ENCODE results near the gene LSAMP.
"Not testable (repeated sequence)": the region's sequence is repeated elsewhere in the genome, so short reads cannot be mapped to it uniquely, and the experiment has no call there.

LSAMP gene

GRCh38 chr3:116242825-116243224 lies 202.5 kb downstream of the LSAMP start:
- no peak for DNase-seq (ENCODE audit: low read depth in 3 of 3, low spot score in 1 of 3)

GRCh38 chr3:116241677-116242076 lies 203.6 kb downstream of the LSAMP start:
- no peak for DNase-seq (ENCODE audit: low read depth in 3 of 3, low spot score in 1 of 3)

- DNase-seq (ENCODE audit: low read depth in 3 of 3, low spot score in 1 of 3) = no peak
Measured at GRCh38 chr3:116240261-116240660, 205.0 kb downstream of the LSAMP start.

- DNase-seq (ENCODE audit: low read depth in 3 of 3, low spot score in 1 of 3) = no peak
Measured at GRCh38 chr3:116238846-116239565, 206.3 kb downstream of the LSAMP start.

- no peak for DNase-seq (ENCODE audit: low read depth in 3 of 3, low spot score in 1 of 3)
Measured at GRCh38 chr3:116233711-116234357, 211.5 kb downstream of the LSAMP start.

- DNase-seq (ENCODE audit: low read depth in 3 of 3, low spot score in 1 of 3) = no peak
Measured at GRCh38 chr3:116230431-116231020, 214.8 kb downstream of the LSAMP start.

- no peak for DNase-seq (ENCODE audit: low read depth in 3 of 3, low spot score in 1 of 3)
Measured at GRCh38 chr3:116226266-116226665, 219.0 kb downstream of the LSAMP start.

- DNase-seq (ENCODE audit: low read depth in 3 of 3, low spot score in 1 of 3) = no peak
Measured at GRCh38 chr3:116216761-116217160, 228.5 kb downstream of the LSAMP start.

- DNase-seq (ENCODE audit: low read depth in 3 of 3, low spot score in 1 of 3) = no peak
Measured at GRCh38 chr3:116211901-116212300, 233.4 kb downstream of the LSAMP start.

- not testable (repeated sequence) for DNase-seq (ENCODE audit: low read depth in 3 of 3, low spot score in 1 of 3)
Measured at GRCh38 chr3:116208830-116209229, 236.5 kb downstream of the LSAMP start.

- DNase-seq (ENCODE audit: low read depth in 3 of 3, low spot score in 1 of 3) = no peak
Measured at GRCh38 chr3:116200956-116201690, 244.2 kb downstream of the LSAMP start.

GRCh38 chr3:116199063-116199462 lies 246.2 kb downstream of the LSAMP start:
- no peak for DNase-seq (ENCODE audit: low read depth in 3 of 3, low spot score in 1 of 3)

- no peak for DNase-seq (ENCODE audit: low read depth in 3 of 3, low spot score in 1 of 3)
Measured at GRCh38 chr3:116198087-116198486, 247.2 kb downstream of the LSAMP start.

- no peak for DNase-seq (ENCODE audit: low read depth in 3 of 3, low spot score in 1 of 3)
Measured at GRCh38 chr3:116192464-116192863, 252.8 kb downstream of the LSAMP start.

- DNase-seq (ENCODE audit: low read depth in 3 of 3, low spot score in 1 of 3) = no peak
Measured at GRCh38 chr3:116191409-116191808, 253.9 kb downstream of the LSAMP start.

- DNase-seq (ENCODE audit: low read depth in 3 of 3, low spot score in 1 of 3) = no peak
Measured at GRCh38 chr3:116190095-116190494, 255.2 kb downstream of the LSAMP start.

- DNase-seq (ENCODE audit: low read depth in 3 of 3, low spot score in 1 of 3) = no peak
Measured at GRCh38 chr3:116188231-116188785, 257.0 kb downstream of the LSAMP start.

- no peak for DNase-seq (ENCODE audit: low read depth in 3 of 3, low spot score in 1 of 3)
Measured at GRCh38 chr3:116186049-116186448, 259.2 kb downstream of the LSAMP start.

GRCh38 chr3:116181159-116181558 lies 264.1 kb downstream of the LSAMP start:
- no peak for DNase-seq (ENCODE audit: low read depth in 3 of 3, low spot score in 1 of 3)

GRCh38 chr3:116179091-116179490 lies 266.2 kb downstream of the LSAMP start:
- DNase-seq (ENCODE audit: low read depth in 3 of 3, low spot score in 1 of 3) = no peak

- DNase-seq (ENCODE audit: low read depth in 3 of 3, low spot score in 1 of 3) = no peak
Measured at GRCh38 chr3:116176974-116177555, 268.2 kb downstream of the LSAMP start.
